Endothelial cell of umbilical vein (primary cell): ENCODE data around the gene IRF8. TPM values are rescaled to one million over a fixed set of nuclear protein-coding genes. Genes with fewer than 3 reads are reported as not detected.

Source experiments
- BruUV-seq: library from RNA; stranded (reverse); fragments of 400-500 nt; replicated peaks from 2 replicates; lab custom pipeline; 2021; lab: Mats Ljungman, UMichigan
- CTCF ChIA-PET: fragments of 300-600, 350-600 bp; sonication (Branson Sonifier 250); formaldehyde crosslinking; loops from one replicate; lab custom pipeline; 2021; ENCODE audit warnings: antibody characterized with exemption, inconsistent platforms; lab: Charles Lee
- POLR2A ChIA-PET: fragments of 300-600, 350-600 bp; sonication (Branson Sonifier 250); formaldehyde crosslinking; loops from one replicate; lab custom pipeline; 2021; ENCODE audit warnings: antibody characterized with exemption, inconsistent platforms; lab: Charles Lee
- DNase-seq: peaks from one replicate; pipeline ENCODE4 v3.0.0-alpha.2; 2011; ENCODE audit warnings: low read depth, low spot score
- FAIRE-seq: peaks from 2 replicates; lab custom pipeline; 2011; peaks lifted over from hg19 to GRCh38; lab: Jason Lieb, UNC
- H2AFZ ChIP-seq: 2 replicates; pipeline ENCODE4 v1.6.0; 2012; ENCODE audit warnings: low read depth, low read length, control low read depth, inconsistent platforms
- H3K27ac ChIP-seq: 2 replicates; pipeline ENCODE4 v1.5.1; 2011; ENCODE audit warnings: low read depth, mild to moderate bottlenecking, control low read depth, low read length, moderate library complexity; ENCODE audit not compliant: insufficient read depth
- H3K27me3 ChIP-seq, 2 experiments: 2 replicates each; pipeline versions ENCODE4 v1.6.0 to v1.6.1; 2011; ENCODE audit warnings: low read length in 2 of 2, mixed read lengths in 1 of 2; ENCODE audit not compliant: control insufficient read depth in 2 of 2, insufficient read depth in 2 of 2
- H3K36me3 ChIP-seq, 2 experiments: 2 replicates in 1 of 2; 3 replicates in 1 of 2; pipeline ENCODE4 v1.5.1; 2011; ENCODE audit warnings: low read length in 2 of 2, mild to moderate bottlenecking in 1 of 2, moderate library complexity in 1 of 2; ENCODE audit not compliant: control insufficient read depth in 2 of 2, insufficient read depth in 2 of 2; ENCODE audit errors: extremely low read depth in 1 of 2
- H3K4me1 ChIP-seq: 3 replicates; pipeline ENCODE4 v1.5.1; 2011; ENCODE audit warnings: mild to moderate bottlenecking, low read length; ENCODE audit not compliant: control insufficient read depth, insufficient read depth; ENCODE audit errors: extremely low read depth
- H3K4me2 ChIP-seq: 2 replicates; pipeline ENCODE4 v1.6.1; 2011; ENCODE audit warnings: low read length, control low read depth, mixed read lengths; ENCODE audit not compliant: insufficient read depth
- H3K4me3 ChIP-seq, 3 experiments: fragments of 200-600 bp in 1 of 3; sonication (generic), shearing (Covaris generic) in 1 of 3; replicated peaks in 1 of 3; 2 replicates each; pipeline ENCODE4 v1.5.1; 2011 to 2016; ENCODE audit warnings: control low read depth in 3 of 3, low read length in 3 of 3, mild to moderate bottlenecking in 2 of 3, inconsistent platforms in 1 of 3, low read depth in 1 of 3, moderate library complexity in 1 of 3; ENCODE audit not compliant: insufficient read depth in 1 of 3
- H3K79me2 ChIP-seq: 2 replicates; pipeline ENCODE4 v1.6.0; 2012; ENCODE audit warnings: low read length, inconsistent platforms; ENCODE audit not compliant: control insufficient read depth, insufficient read depth
- H3K9ac ChIP-seq: replicated peaks from 2 replicates; pipeline ENCODE3; 2011; ENCODE audit warnings: low read length, control low read depth; ENCODE audit not compliant: insufficient read depth; ENCODE audit errors: extremely low read depth
- H3K9me1 ChIP-seq: replicated peaks from 3 replicates; pipeline ENCODE4 v1.6.0; 2011; ENCODE audit warnings: mild to moderate bottlenecking, low read length; ENCODE audit not compliant: control insufficient read depth, insufficient read depth; ENCODE audit errors: extremely low read depth
- H3K9me3 ChIP-seq: replicated peaks from 2 replicates; pipeline ENCODE4 v1.5.1; 2012; ENCODE audit warnings: low read length, inconsistent platforms; ENCODE audit not compliant: control insufficient read depth, insufficient read depth
- H4K20me1 ChIP-seq: replicated peaks from 2 replicates; pipeline ENCODE3; 2011; ENCODE audit warnings: mild to moderate bottlenecking, low read length; ENCODE audit not compliant: control insufficient read depth, insufficient read depth; ENCODE audit errors: extremely low read depth
- CTCF ChIP-seq, 2 donors: IDR thresholded peaks; 1 replicate in 1 of 2; 2 replicates in 1 of 2; pipeline ENCODE4 v1.5.1; 2011; ENCODE audit warnings: low read length in 2 of 2, mild to moderate bottlenecking in 2 of 2, moderate library complexity in 2 of 2, control low read depth in 1 of 2, inconsistent platforms in 1 of 2, low read depth in 1 of 2; ENCODE audit not compliant: insufficient read depth in 1 of 2; ENCODE audit errors: extremely low read depth in 1 of 2
- EZH2 ChIP-seq: IDR thresholded peaks from 2 replicates; pipeline ENCODE4 v1.6.1; 2012; ENCODE audit warnings: borderline replicate concordance, low read depth, mild to moderate bottlenecking, moderate library complexity, low read length, inconsistent platforms; ENCODE audit not compliant: severe bottlenecking
- FOS ChIP-seq: IDR thresholded peaks from 2 replicates; pipeline ENCODE4 v1.6.1; 2011; ENCODE audit warnings: mild to moderate bottlenecking, low read length, moderate library complexity, borderline replicate concordance; ENCODE audit not compliant: insufficient read depth
- GATA2 ChIP-seq: IDR thresholded peaks from 2 replicates; pipeline ENCODE4 v1.7.0; 2011; ENCODE audit warnings: low read depth, mild to moderate bottlenecking, moderate library complexity, mixed read lengths, low read length; ENCODE audit not compliant: insufficient read length, insufficient read depth
- JUN ChIP-seq: IDR thresholded peaks from 2 replicates; pipeline ENCODE4 v1.6.1; 2011; ENCODE audit warnings: borderline replicate concordance, low read depth; ENCODE audit not compliant: insufficient read length, insufficient read depth
- MYC ChIP-seq: IDR thresholded peaks from one replicate; pipeline ENCODE4 v1.6.1; 2011; ENCODE audit warnings: mild to moderate bottlenecking, low read depth, low read length
- POLR2A ChIP-seq: IDR thresholded peaks from 2 replicates; pipeline ENCODE4 v1.6.1; 2012; ENCODE audit warnings: low read depth, mild to moderate bottlenecking, control low read depth, low read length
- POLR2AphosphoS5 ChIP-seq: IDR thresholded peaks from 2 replicates; pipeline ENCODE4 v1.6.1; 2012; ENCODE audit warnings: low read depth, mild to moderate bottlenecking, control low read depth, low read length, moderate library complexity; ENCODE audit not compliant: insufficient read depth
- dilution Hi-C: fragments of 300-500 bp; cut with MboI; formaldehyde crosslinking; loops from one replicate; pipeline ENCODE4 v1.15.0; 2019; ENCODE audit warnings: low sequenced_read_pairs; ENCODE audit not compliant: extremely low pct_ligation_motif_present
- intact Hi-C: fragments of 100-400 bp; cut with micrococcal nuclease; formaldehyde crosslinking; loops from one replicate; pipeline ENCODE4 v1.10.0; 2022
- polyA plus RNA-seq, 4 experiments: library from polyadenylated mRNA; depleted of rRNA in 3 of 4; stranded (reverse) in 3 of 4; unstranded in 1 of 4; fragments of >200 nt; gene quantifications; 2 replicates each; pipeline versions ENCODE4 v1.2.1 to v1.2.3, GENCODE V29; 2011 to 2012; ENCODE audit warnings: missing spikeins in 1 of 4
- total RNA-seq: library from RNA; stranded (reverse); gene quantifications from 2 replicates; pipeline ENCODE4 v1.2.3, GENCODE V29; 2021
- TF ChIP-seq, protein P1 (sequence below): IDR thresholded peaks from 2 replicates; pipeline ENCODE4 v1.6.1; 2011; ENCODE audit not compliant: insufficient read depth, insufficient read length

The IRF8 gene
- total and polyA plus RNA-seq, 2 donors (not counting 3 experiments of a cell fraction or from before 2014, with no cell fraction given): not detected

DNA sequence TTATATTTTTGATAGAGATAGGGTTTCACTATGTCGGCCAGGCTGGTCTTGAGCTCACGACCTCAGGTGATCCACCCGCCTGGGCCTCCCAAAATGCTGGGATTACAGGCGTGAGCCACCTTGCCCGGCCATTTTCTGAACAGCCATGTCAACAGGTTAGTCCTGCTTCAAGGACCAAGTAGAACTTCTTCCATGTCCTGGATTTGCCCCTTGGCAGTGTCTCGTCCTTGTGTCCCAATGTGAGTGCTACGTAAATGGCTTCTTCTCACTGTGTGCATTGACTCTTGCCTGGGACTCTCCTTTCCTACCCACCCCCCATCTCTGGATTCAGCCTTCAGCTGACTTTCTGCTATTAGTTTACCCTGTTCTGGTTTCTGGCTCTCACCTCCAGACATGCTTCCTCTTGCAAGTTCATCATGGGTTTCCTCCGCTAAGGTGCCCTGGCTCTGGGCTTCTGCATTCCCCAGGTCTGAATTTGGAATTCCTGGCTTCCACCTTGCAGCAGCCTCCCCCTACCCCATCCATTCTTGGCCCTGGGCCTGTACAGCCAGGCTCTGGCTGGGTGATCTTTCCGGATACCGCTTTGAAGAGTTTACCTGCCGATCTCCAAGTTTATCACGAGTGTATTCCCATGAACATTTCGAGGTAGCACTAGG lies 14.0 kb upstream of the IRF8 start:
- CTCF ChIA-PET: no interaction called here
- Histone ChIP-seq H2AFZ (no peak overlapping the region), H3K4me1 (peaks cover 19% of the 10 kb centered on the region), H3K27ac (no peak overlapping the region), H3K4me3 (no peak overlapping the region), H3K9me1 (no peaks in the 10 kb centered on the region), H3K9me3 (no peaks in the 10 kb centered on the region), H4K20me1 (no peaks in the 10 kb centered on the region), H3K27me3 (peaks cover 5 to 18% of the 10 kb centered on the region in 2 experiments), H3K36me3 (no peaks in the 10 kb centered on the region), H3K79me2 (no peaks in the 10 kb centered on the region), H3K4me2 (no peak overlapping the region), H3K9ac (no peak overlapping the region)
- no peak for DNase-seq
- POLR2A ChIA-PET: no interaction called here
- TF ChIP-seq POLR2A: no peak
- no peak for TF ChIP-seq GATA2
- TF ChIP-seq POLR2AphosphoS5: no peak
- no peak for TF ChIP-seq JUN
- no peak for TF ChIP-seq MYC
- no peak for TF ChIP-seq FOS
- TF ChIP-seq, protein P1, sequence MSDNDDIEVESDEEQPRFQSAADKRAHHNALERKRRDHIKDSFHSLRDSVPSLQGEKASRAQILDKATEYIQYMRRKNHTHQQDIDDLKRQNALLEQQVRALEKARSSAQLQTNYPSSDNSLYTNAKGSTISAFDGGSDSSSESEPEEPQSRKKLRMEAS: no peak
- TF ChIP-seq CTCF (IDR thresholded peaks at IDR 0.05; ENCODE audit: extremely low read depth in 1 of 2, insufficient read depth in 1 of 2, low read depth in 1 of 2, low read length in 2 of 2): no peak
- TF ChIP-seq EZH2: no peak
- intact Hi-C loops (no loop called here), dilution Hi-C loops (no loop called here)
- no peak for FAIRE-seq
- BruUV-seq: no TSS peak
